Caco-2 (cell line): Measurements from ENCODE around the gene RXFP1. TPM values are rescaled to one million over a fixed set of nuclear protein-coding genes. Genes with fewer than 3 reads are reported as not detected.
A peak's percentile ranks its signal among the peaks of the same experiment; 100 is the strongest.

Experiments
- BruUV-seq: library from RNA; stranded (reverse); fragments of 400-500 nt; replicated peaks from 2 replicates; lab custom pipeline; 2021; lab: Mats Ljungman, UMichigan
- CTCF ChIA-PET: fragments of 300-600 bp; sonication (Branson Sonifier 250); formaldehyde crosslinking; loops from one replicate; lab custom pipeline; 2022; ENCODE audit warnings: antibody characterized with exemption; lab: Charles Lee
- POLR2A ChIA-PET: fragments of 300-600 bp; sonication (Branson Sonifier 250); formaldehyde crosslinking; loops from one replicate; lab custom pipeline; 2022; ENCODE audit warnings: antibody characterized with exemption; lab: Charles Lee
- DNase-seq, 2 experiments: peaks; one replicate each; pipeline versions ENCODE4 v3.0.0 to v3.0.0-alpha.2; 2020 to 2022
- H3K27me3 ChIP-seq: replicated peaks from 2 replicates; pipeline ENCODE4 v1.6.0; 2011; ENCODE audit warnings: low read length; ENCODE audit not compliant: control insufficient read depth, insufficient read depth
- H3K36me3 ChIP-seq: 2 replicates; pipeline ENCODE4 v1.5.1; 2011; ENCODE audit warnings: low read length; ENCODE audit not compliant: control insufficient read depth, insufficient read depth
- H3K4me1 ChIP-seq: fragments of 250-450 bp; sonication (Bioruptor Pico); 2 replicates; pipeline ENCODE4 v1.5.1; 2020; ENCODE audit warnings: mild to moderate bottlenecking
- H3K4me3 ChIP-seq: 2 replicates; pipeline ENCODE4 v1.5.1; 2011; ENCODE audit warnings: low read depth, mild to moderate bottlenecking, control low read depth, low read length
- H3K9me3 ChIP-seq: fragments of 250-450 bp; sonication (Bioruptor Pico); 2 replicates; pipeline ENCODE4 v1.5.1; 2020; ENCODE audit warnings: mild to moderate bottlenecking, moderate library complexity
- H3K27ac Mint-ChIP-seq: one replicate; pipeline ENCODE4 v1.8.0; 2022; ENCODE audit warnings: mixed read lengths; ENCODE audit not compliant: unreplicated experiment
- H3K27me3 Mint-ChIP-seq: one replicate; pipeline ENCODE4 v1.8.0; 2022; ENCODE audit warnings: mixed read lengths; ENCODE audit not compliant: insufficient read depth, unreplicated experiment
- H3K36me3 Mint-ChIP-seq: one replicate; pipeline ENCODE4 v1.8.0; 2022; ENCODE audit warnings: mild to moderate bottlenecking, mixed read lengths; ENCODE audit not compliant: insufficient read depth, unreplicated experiment
- H3K4me1 Mint-ChIP-seq: one replicate; pipeline ENCODE4 v1.8.0; 2022; ENCODE audit warnings: low read depth, mixed read lengths; ENCODE audit not compliant: unreplicated experiment
- H3K4me3 Mint-ChIP-seq: one replicate; pipeline ENCODE4 v1.8.0; 2022; ENCODE audit warnings: mild to moderate bottlenecking, moderate library complexity, mixed read lengths; ENCODE audit not compliant: unreplicated experiment
- H3K9me3 Mint-ChIP-seq: one replicate; pipeline ENCODE4 v1.8.0; 2022; ENCODE audit warnings: mixed read lengths; ENCODE audit not compliant: unreplicated experiment
- intact Hi-C: fragments of 100-400 bp; cut with micrococcal nuclease; formaldehyde crosslinking; loops from one replicate; pipeline ENCODE4 v1.10.0; 2022; ENCODE audit not compliant: unreplicated experiment
- total RNA-seq: library from RNA; stranded (reverse); gene quantifications from 2 replicates; pipeline ENCODE4 v1.2.3, GENCODE V29; 2022
- TF ChIP-seq, protein P1 (sequence below), 2 experiments: fragments of 200-600 bp in 1 of 2; IDR thresholded peaks; 1 replicate in 1 of 2; 2 replicates in 1 of 2; pipeline versions ENCODE4 v1.5.1 to v1.8.0; 2011 to 2022; ENCODE audit warnings: antibody characterized with exemption in 1 of 2, control low read depth in 1 of 2, inconsistent platforms in 1 of 2, low read depth in 1 of 2, low read length in 1 of 2, mild to moderate bottlenecking in 1 of 2, moderate library complexity in 1 of 2; ENCODE audit not compliant: insufficient read depth in 1 of 2, severe bottlenecking in 1 of 2, unreplicated experiment in 1 of 2

The RXFP1 gene
- total RNA-seq, 1 experiment from 2014 or later = not detected

DNA sequence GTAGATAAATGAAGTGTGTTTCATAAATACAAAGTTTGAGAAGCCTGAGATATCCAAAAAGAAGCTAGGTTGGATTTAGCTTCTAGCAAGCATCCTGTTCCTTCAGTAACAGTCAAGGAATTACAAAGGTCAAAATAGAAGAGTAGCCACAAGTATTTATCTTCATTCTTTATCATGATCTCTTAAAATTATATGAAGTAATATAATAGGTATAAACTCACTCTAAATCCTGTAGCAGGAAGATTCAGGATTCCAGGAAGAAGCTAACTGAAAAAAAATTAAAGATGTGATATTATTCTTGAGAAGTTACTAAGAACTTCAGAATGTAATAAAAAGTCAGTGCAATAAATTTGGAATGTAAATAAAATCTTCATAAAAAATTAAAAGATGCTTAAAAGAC lies 31.1 kb upstream of the RXFP1 start:
- Mint-ChIP-seq H3K27ac (no peak overlapping the region), H3K36me3 (no peaks in the 10 kb centered on the region), H3K4me1 (no peaks in the 10 kb centered on the region), H3K27me3 (peaks cover 3% of the 10 kb centered on the region), H3K9me3 (peaks cover 18% of the 10 kb centered on the region), H3K4me3 (no peak overlapping the region)
- intact Hi-C loops = no loop called here
- POLR2A ChIA-PET = no interaction called here
- H3K4me3 ChIP-seq = no peak overlapping the region
- H3K9me3 ChIP-seq = no peaks in the 10 kb centered on the region
- no peaks in the 10 kb centered on the region for H3K27me3 ChIP-seq
- BruUV-seq = no TSS peak
- no peaks in the 10 kb centered on the region for H3K36me3 ChIP-seq
- H3K4me1 ChIP-seq = no peaks in the 10 kb centered on the region
- DNase-seq = no peak
- TF ChIP-seq, protein P1, sequence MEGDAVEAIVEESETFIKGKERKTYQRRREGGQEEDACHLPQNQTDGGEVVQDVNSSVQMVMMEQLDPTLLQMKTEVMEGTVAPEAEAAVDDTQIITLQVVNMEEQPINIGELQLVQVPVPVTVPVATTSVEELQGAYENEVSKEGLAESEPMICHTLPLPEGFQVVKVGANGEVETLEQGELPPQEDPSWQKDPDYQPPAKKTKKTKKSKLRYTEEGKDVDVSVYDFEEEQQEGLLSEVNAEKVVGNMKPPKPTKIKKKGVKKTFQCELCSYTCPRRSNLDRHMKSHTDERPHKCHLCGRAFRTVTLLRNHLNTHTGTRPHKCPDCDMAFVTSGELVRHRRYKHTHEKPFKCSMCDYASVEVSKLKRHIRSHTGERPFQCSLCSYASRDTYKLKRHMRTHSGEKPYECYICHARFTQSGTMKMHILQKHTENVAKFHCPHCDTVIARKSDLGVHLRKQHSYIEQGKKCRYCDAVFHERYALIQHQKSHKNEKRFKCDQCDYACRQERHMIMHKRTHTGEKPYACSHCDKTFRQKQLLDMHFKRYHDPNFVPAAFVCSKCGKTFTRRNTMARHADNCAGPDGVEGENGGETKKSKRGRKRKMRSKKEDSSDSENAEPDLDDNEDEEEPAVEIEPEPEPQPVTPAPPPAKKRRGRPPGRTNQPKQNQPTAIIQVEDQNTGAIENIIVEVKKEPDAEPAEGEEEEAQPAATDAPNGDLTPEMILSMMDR (IDR thresholded peaks at IDR 0.05; ENCODE audit: insufficient read depth in 1 of 2, low read depth in 1 of 2, low read length in 1 of 2, severe bottlenecking in 1 of 2, unreplicated experiment in 1 of 2) = no peak
- CTCF ChIA-PET = no interaction called here

DNA sequence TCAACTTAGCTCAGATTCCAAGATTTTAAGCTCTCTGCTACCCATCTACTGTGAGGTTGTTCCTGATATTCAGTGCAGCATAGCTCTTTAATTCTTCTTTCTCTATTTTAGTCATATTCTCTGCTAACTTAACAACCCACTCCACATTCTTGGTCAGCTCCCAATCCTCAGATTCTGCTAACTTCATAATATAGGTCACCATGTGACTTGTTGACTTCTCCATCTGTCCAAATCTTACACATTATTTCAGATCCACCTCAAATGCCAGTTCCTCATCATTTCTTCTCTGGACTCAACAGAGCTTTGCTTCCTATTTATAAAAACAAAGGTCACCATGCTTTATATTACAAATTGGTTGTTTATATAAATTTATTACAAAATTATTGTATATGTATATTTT lies 29.3 kb upstream of the RXFP1 start:
- Mint-ChIP-seq H3K4me1 (no peaks in the 10 kb centered on the region), H3K27me3 (peaks cover 3% of the 10 kb centered on the region), H3K4me3 (no peak overlapping the region), H3K27ac (no peak overlapping the region), H3K9me3 (peaks cover 8% of the 10 kb centered on the region), H3K36me3 (no peaks in the 10 kb centered on the region)
- no peaks in the 10 kb centered on the region for H3K9me3 ChIP-seq
- ChIA-PET CTCF (no interaction called here), POLR2A (no interaction called here)
- intact Hi-C loops = no loop called here
- no peaks in the 10 kb centered on the region for H3K36me3 ChIP-seq
- BruUV-seq = no TSS peak
- H3K27me3 ChIP-seq = no peaks in the 10 kb centered on the region
- TF ChIP-seq, protein P1 (IDR thresholded peaks at IDR 0.05; ENCODE audit: insufficient read depth in 1 of 2, low read depth in 1 of 2, low read length in 1 of 2, severe bottlenecking in 1 of 2, unreplicated experiment in 1 of 2) = no peak
- no peak for DNase-seq
- no peaks in the 10 kb centered on the region for H3K4me1 ChIP-seq
- no peak overlapping the region for H3K4me3 ChIP-seq

DNA sequence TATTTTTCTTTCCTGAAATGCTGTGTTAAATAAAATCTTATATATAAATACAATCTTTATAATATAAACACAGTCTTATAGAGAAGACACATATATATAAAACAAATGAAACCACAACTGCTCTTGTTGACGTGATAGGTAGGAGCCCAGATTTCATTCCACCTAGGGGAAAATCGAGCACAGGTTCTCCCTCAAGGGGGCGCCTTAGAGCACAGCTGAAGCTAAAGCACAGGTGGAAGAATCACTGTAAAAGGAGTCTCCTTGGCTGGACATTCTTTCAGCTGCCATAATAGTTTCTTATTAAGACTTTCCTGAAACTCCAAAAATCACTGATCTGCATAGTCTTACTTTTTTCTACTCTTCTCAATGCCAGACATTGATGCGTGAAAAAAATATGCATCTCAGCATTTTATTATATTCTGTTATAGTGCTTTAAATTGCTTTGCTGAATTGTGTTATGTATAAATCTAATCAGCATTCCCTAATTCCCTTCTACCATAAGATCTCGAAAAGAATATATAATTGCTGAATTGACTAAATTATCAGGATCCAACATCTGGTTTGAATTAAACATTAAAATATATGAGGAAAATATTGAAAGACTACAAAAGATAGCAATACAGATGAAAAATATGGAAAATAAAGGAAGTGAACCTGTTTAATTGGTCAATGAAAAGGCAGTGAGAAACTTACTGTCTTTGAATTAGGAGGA lies 25.5 kb upstream of the RXFP1 start:
- Histone ChIP-seq H3K36me3 (no peaks in the 10 kb centered on the region), H3K4me1 (no peaks in the 10 kb centered on the region), H3K9me3 (no peaks in the 10 kb centered on the region), H3K4me3 (no peak overlapping the region), H3K27me3 (no peaks in the 10 kb centered on the region)
- TF ChIP-seq, protein P1 (IDR thresholded peaks at IDR 0.05; ENCODE audit: insufficient read depth in 1 of 2, low read depth in 1 of 2, low read length in 1 of 2, severe bottlenecking in 1 of 2, unreplicated experiment in 1 of 2) = peak; percentile 35 to 49
- Mint-ChIP-seq H3K9me3 (no peaks in the 10 kb centered on the region), H3K4me1 (no peaks in the 10 kb centered on the region), H3K36me3 (no peaks in the 10 kb centered on the region), H3K4me3 (no peak overlapping the region), H3K27ac (no peak overlapping the region), H3K27me3 (peaks cover 3% of the 10 kb centered on the region)
- intact Hi-C loops = loop anchor here (5.0 kb wide), 1 partner anchor 131 kb away; no protein-coding TSS in a partner anchor
- ChIA-PET POLR2A (no interaction called here), CTCF (no interaction called here)
- no TSS peak for BruUV-seq
- peak; percentile 39 to 42 for DNase-seq
